H9 (cell line): ENCODE measurements around the gene SRGAP2C. TPM values are rescaled to one million over a fixed set of nuclear protein-coding genes. Genes with fewer than 3 reads are reported as not detected.
"Not testable (repeated sequence)": the region's sequence is repeated elsewhere in the genome, so short reads cannot be mapped to it uniquely, and the experiment has no call there.

Experiments used
- DNase-seq: peaks from one replicate; pipeline ENCODE4 v3.0.0-alpha.2; 2017
- H2AFZ ChIP-seq: one replicate; pipeline ENCODE4 v1.6.1; 2013; ENCODE audit warnings: mild to moderate bottlenecking, low read length, control low read depth, moderate library complexity
- H2AK5ac ChIP-seq: 2 replicates; pipeline ENCODE4 v1.6.1; 2013; ENCODE audit warnings: low read length, control low read depth, mixed read lengths; ENCODE audit not compliant: insufficient read length
- H2BK120ac ChIP-seq: one replicate; pipeline ENCODE4 v1.6.1; 2013; ENCODE audit warnings: low read depth, mild to moderate bottlenecking, low read length, control low read depth, inconsistent platforms; ENCODE audit not compliant: poor library complexity, severe bottlenecking
- H2BK12ac ChIP-seq: 2 replicates; pipeline ENCODE4 v1.6.1; 2013; ENCODE audit warnings: low read length, control low read depth, mixed read lengths, low read depth; ENCODE audit not compliant: insufficient read length
- H2BK15ac ChIP-seq: 2 replicates; pipeline ENCODE4 v1.6.1; 2013; ENCODE audit warnings: low read depth, low read length, control low read depth
- H2BK20ac ChIP-seq: one replicate; pipeline ENCODE4 v1.6.1; 2013; ENCODE audit warnings: low read depth, mild to moderate bottlenecking, low read length, control low read depth, inconsistent platforms; ENCODE audit not compliant: poor library complexity, severe bottlenecking
- H2BK5ac ChIP-seq: 2 replicates; pipeline ENCODE4 v1.6.1; 2013; ENCODE audit warnings: low read length, control low read depth, mixed read lengths; ENCODE audit not compliant: insufficient read length
- H3K14ac ChIP-seq: 2 replicates; pipeline ENCODE4 v1.6.1; 2013; ENCODE audit warnings: low read length, control low read depth; ENCODE audit not compliant: insufficient read depth
- H3K18ac ChIP-seq: 2 replicates; pipeline ENCODE4 v1.6.1; 2013; ENCODE audit warnings: low read depth, mild to moderate bottlenecking, mixed read lengths, low read length, control low read depth; ENCODE audit not compliant: insufficient read length
- H3K23ac ChIP-seq: 2 replicates; pipeline ENCODE4 v1.6.1; 2013; ENCODE audit warnings: low read length, control low read depth, mixed read lengths, low read depth; ENCODE audit not compliant: insufficient read length
- H3K23me2 ChIP-seq: 2 replicates; pipeline ENCODE4 v1.6.1; 2013; ENCODE audit warnings: low read depth, mild to moderate bottlenecking, mixed read lengths, low read length, control low read depth; ENCODE audit not compliant: insufficient read length, poor library complexity, severe bottlenecking
- H3K27ac ChIP-seq: 2 replicates; pipeline ENCODE4 v1.5.1; 2013; ENCODE audit warnings: low read length, control low read depth, mixed read lengths, low read depth; ENCODE audit not compliant: insufficient read length
- H3K27me3 ChIP-seq: 2 replicates; pipeline ENCODE4 v1.6.1; 2013; ENCODE audit warnings: low read length, control low read depth, inconsistent platforms; ENCODE audit not compliant: insufficient read depth
- H3K4ac ChIP-seq: 2 replicates; pipeline ENCODE4 v1.6.1; 2013; ENCODE audit warnings: low read depth, mild to moderate bottlenecking, control low read depth, inconsistent platforms, low read length, moderate library complexity
- H3K4me1 ChIP-seq: 2 replicates; pipeline ENCODE4 v1.6.1; 2013; ENCODE audit warnings: low read length, control low read depth, inconsistent platforms; ENCODE audit not compliant: insufficient read depth
- H3K4me2 ChIP-seq: 2 replicates; pipeline ENCODE4 v1.6.1; 2013; ENCODE audit warnings: low read length, control low read depth, mixed read lengths; ENCODE audit not compliant: insufficient read length, insufficient read depth
- H3K56ac ChIP-seq: 2 replicates; pipeline ENCODE4 v1.6.1; 2013; ENCODE audit warnings: low read depth, mild to moderate bottlenecking, mixed read lengths, low read length, control low read depth; ENCODE audit not compliant: insufficient read length
- H3K79me1 ChIP-seq: 2 replicates; pipeline ENCODE4 v1.6.1; 2013; ENCODE audit warnings: low read depth, mild to moderate bottlenecking, moderate library complexity, low read length, control low read depth, inconsistent platforms; ENCODE audit not compliant: insufficient read depth, poor library complexity, severe bottlenecking
- H3K79me2 ChIP-seq: 2 replicates; pipeline ENCODE4 v1.6.1; 2013; ENCODE audit warnings: low read length, control low read depth, inconsistent platforms; ENCODE audit not compliant: insufficient read depth
- H3K9ac ChIP-seq: 2 replicates; pipeline ENCODE4 v1.6.1; 2013; ENCODE audit warnings: low read length, control low read depth, mixed read lengths; ENCODE audit not compliant: insufficient read length; ENCODE audit errors: extremely low read depth
- H3K9me3 ChIP-seq: one replicate; pipeline ENCODE4 v1.6.1; 2013; ENCODE audit warnings: low read depth, low read length, inconsistent platforms; ENCODE audit not compliant: control insufficient read depth
- H3T11ph ChIP-seq: one replicate; pipeline ENCODE4 v1.6.1; 2013; ENCODE audit warnings: mild to moderate bottlenecking, low read length, control low read depth, inconsistent platforms
- H4K20me1 ChIP-seq: one replicate; pipeline ENCODE4 v1.6.1; 2013; ENCODE audit not compliant: control insufficient read depth, insufficient read length, insufficient read depth
- H4K5ac ChIP-seq: 2 replicates; pipeline ENCODE4 v1.6.1; 2013; ENCODE audit warnings: low read depth, mild to moderate bottlenecking, mixed read lengths, low read length, control low read depth; ENCODE audit not compliant: insufficient read length
- H4K8ac ChIP-seq: replicated peaks from 2 replicates; pipeline ENCODE4 v1.6.1; 2013; ENCODE audit warnings: low read length, control low read depth, mixed read lengths, low read depth; ENCODE audit not compliant: insufficient read length
- H4K91ac ChIP-seq: 2 replicates; pipeline ENCODE4 v1.6.1; 2013; ENCODE audit warnings: low read depth, mild to moderate bottlenecking, moderate library complexity, mixed read lengths, low read length, control low read depth; ENCODE audit not compliant: insufficient read length
- H3K27ac Mint-ChIP-seq, 3 experiments: 2 replicates in 2 of 3; 3 replicates in 1 of 3; pipeline ENCODE4 v1.8.0; 2020 to 2021; ENCODE audit warnings: mixed read lengths in 3 of 3, mild to moderate bottlenecking in 1 of 3, moderate library complexity in 1 of 3
- H3K27me3 Mint-ChIP-seq: 2 replicates; pipeline ENCODE4 v1.8.0; 2021; ENCODE audit warnings: low read depth, mild to moderate bottlenecking, moderate library complexity, mixed read lengths
- H3K36me3 Mint-ChIP-seq, 3 experiments: 2 replicates in 2 of 3; 3 replicates in 1 of 3; pipeline ENCODE4 v1.8.0; 2020 to 2021; ENCODE audit warnings: low read depth in 3 of 3, mixed read lengths in 3 of 3; ENCODE audit not compliant: insufficient read depth in 1 of 3
- H3K4me1 Mint-ChIP-seq, 2 experiments: 2 replicates each; pipeline ENCODE4 v1.8.0; 2020; ENCODE audit warnings: mixed read lengths in 2 of 2
- H3K4me3 Mint-ChIP-seq, 2 experiments: 2 replicates in 1 of 2; 3 replicates in 1 of 2; pipeline ENCODE4 v1.8.0; 2020 to 2021; ENCODE audit warnings: mild to moderate bottlenecking in 2 of 2, mixed read lengths in 2 of 2, moderate library complexity in 1 of 2
- H3K9me3 Mint-ChIP-seq, 2 experiments: 2 replicates in 1 of 2; 3 replicates in 1 of 2; pipeline ENCODE4 v1.8.0; 2020; ENCODE audit warnings: mild to moderate bottlenecking in 2 of 2, mixed read lengths in 2 of 2, moderate library complexity in 1 of 2
- WGBS: extraction: QIAGEN DNeasy Blood & Tissue Kit; methylation state at CpG from one replicate; pipeline ENCODE4 v1.1.7; 2013; ENCODE audit warnings: missing lambda C conversion rate, low lambda C conversion rate, mixed read lengths; ENCODE audit not compliant: insufficient read length; ENCODE audit errors: extremely low coverage; 5-methylcytosine and 5-hydroxymethylcytosine counted together
- total RNA-seq: library from RNA; stranded (reverse); gene quantifications from 2 replicates; pipeline ENCODE4 v1.2.1, GENCODE V29; 2021

The SRGAP2C gene
- total RNA-seq, 1 experiment from 2014 or later, result 16.5 TPM

- H3K27me3 Mint-ChIP-seq, H3K23me2 ChIP-seq, H4K8ac ChIP-seq, H2BK5ac ChIP-seq, H3K9me3 Mint-ChIP-seq, H2BK12ac ChIP-seq, H3K4me2 ChIP-seq, H2AFZ ChIP-seq, H2BK120ac ChIP-seq, H3T11ph ChIP-seq, H3K9ac ChIP-seq, H3K27ac Mint-ChIP-seq, H3K79me2 ChIP-seq, H3K36me3 Mint-ChIP-seq, H3K56ac ChIP-seq, H3K4me1 ChIP-seq, H2BK15ac ChIP-seq, H3K14ac ChIP-seq, H2BK20ac ChIP-seq, H3K27ac ChIP-seq, H3K9me3 ChIP-seq, H3K4me3 Mint-ChIP-seq, H4K91ac ChIP-seq, H3K23ac ChIP-seq, H3K4ac ChIP-seq, H2AK5ac ChIP-seq, H3K4me1 Mint-ChIP-seq, DNase-seq, H3K79me1 ChIP-seq, H4K20me1 ChIP-seq, H4K5ac ChIP-seq, H3K27me3 ChIP-seq, H3K18ac ChIP-seq: not testable (repeated sequence)
- no CpG with 5 or more reads among the region's 1 CpG for WGBS
Measured at GRCh38 chr1:121321660-121322059, 136.9 kb downstream of the SRGAP2C start.

- not testable (repeated sequence) for H3K9me3 ChIP-seq, H3K9me3 Mint-ChIP-seq, H2BK20ac ChIP-seq, H3K14ac ChIP-seq, H3K4me2 ChIP-seq, H2BK5ac ChIP-seq, H3K23ac ChIP-seq, H3K23me2 ChIP-seq, H3K27me3 ChIP-seq, H3K4ac ChIP-seq, H2AK5ac ChIP-seq, H3K18ac ChIP-seq, H3K4me1 ChIP-seq, H3T11ph ChIP-seq, H3K4me1 Mint-ChIP-seq, H4K91ac ChIP-seq, H3K9ac ChIP-seq, H2BK12ac ChIP-seq, H2BK120ac ChIP-seq, H3K79me2 ChIP-seq, H4K20me1 ChIP-seq, DNase-seq, H3K27ac ChIP-seq, H4K8ac ChIP-seq, H3K56ac ChIP-seq, H3K27ac Mint-ChIP-seq, H3K27me3 Mint-ChIP-seq, H3K79me1 ChIP-seq, H2BK15ac ChIP-seq, H2AFZ ChIP-seq, H4K5ac ChIP-seq, H3K36me3 Mint-ChIP-seq, H3K4me3 Mint-ChIP-seq
Measured at GRCh38 chr1:121324726-121325125, 140.0 kb downstream of the SRGAP2C start.

- not testable (repeated sequence) for H3K27ac Mint-ChIP-seq, H3K4me3 Mint-ChIP-seq, H2AFZ ChIP-seq, H3K9me3 ChIP-seq, H3K56ac ChIP-seq, H2BK15ac ChIP-seq, H3T11ph ChIP-seq, H4K91ac ChIP-seq, H3K79me2 ChIP-seq, H4K8ac ChIP-seq, H3K27me3 Mint-ChIP-seq, DNase-seq, H3K79me1 ChIP-seq, H2BK5ac ChIP-seq, H3K23ac ChIP-seq, H3K18ac ChIP-seq, H3K27ac ChIP-seq, H3K14ac ChIP-seq, H2BK20ac ChIP-seq, H3K27me3 ChIP-seq, H2AK5ac ChIP-seq, H4K20me1 ChIP-seq, H3K4me1 ChIP-seq, H2BK120ac ChIP-seq, H3K4ac ChIP-seq, H3K23me2 ChIP-seq, H3K4me2 ChIP-seq, H4K5ac ChIP-seq, H3K9ac ChIP-seq, H3K36me3 Mint-ChIP-seq, H3K9me3 Mint-ChIP-seq, H2BK12ac ChIP-seq, H3K4me1 Mint-ChIP-seq
Measured at GRCh38 chr1:121332141-121332540, 147.4 kb downstream of the SRGAP2C start.
